ENCODE data around the gene OR2AG2.

Gene OR2AG2

DNA sequence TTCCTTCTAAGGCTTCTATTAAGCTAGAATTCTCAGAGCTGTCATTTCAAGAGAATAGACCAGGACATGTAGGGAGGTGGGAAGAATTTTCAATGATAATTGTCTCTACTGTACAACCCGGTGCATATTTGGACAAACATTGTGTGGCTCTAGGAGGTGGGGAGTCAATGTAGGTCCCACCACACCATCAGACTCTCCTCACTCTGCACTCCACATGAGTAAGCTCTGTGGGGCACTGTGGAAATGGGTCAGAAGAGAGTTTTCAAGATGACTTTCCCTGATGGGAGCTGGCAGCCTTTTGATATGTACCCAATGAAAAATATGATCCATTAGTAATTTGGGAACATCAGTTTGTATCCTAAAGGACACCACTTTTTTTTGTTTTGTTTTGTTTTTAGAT lies 33.2 kb downstream of the OR2AG2 start:
- no peak for DNase-seq

DNA sequence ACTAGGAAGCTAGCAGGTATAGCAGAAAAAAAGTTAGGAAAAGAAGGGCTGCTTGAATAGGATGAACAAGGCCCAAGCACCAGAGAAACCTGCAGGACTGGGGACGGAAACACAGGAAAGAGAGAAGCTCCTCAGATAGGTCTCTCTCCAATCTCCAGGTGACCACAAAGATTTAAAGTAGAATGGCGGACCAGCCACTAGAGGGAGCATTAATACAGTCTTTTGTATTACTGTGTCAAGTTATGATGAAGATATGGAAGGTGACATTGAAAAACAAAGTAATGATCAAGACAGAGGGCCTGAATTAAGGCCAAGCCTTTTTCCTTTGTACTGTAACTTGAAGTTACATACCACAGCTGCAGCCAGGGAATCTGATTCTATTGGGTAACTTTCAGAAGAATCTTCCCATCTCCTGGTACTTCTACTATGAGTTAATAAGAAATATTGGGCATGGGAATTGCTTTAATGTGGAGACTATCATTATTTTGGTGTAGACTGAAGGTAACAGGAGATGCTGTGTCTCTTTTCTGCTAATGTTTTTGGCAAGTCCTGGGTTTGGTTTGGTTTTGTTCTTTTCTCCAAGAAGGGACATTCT lies 33.8 kb downstream of the OR2AG2 start:
- peak; percentile 4 for DNase-seq

DNA sequence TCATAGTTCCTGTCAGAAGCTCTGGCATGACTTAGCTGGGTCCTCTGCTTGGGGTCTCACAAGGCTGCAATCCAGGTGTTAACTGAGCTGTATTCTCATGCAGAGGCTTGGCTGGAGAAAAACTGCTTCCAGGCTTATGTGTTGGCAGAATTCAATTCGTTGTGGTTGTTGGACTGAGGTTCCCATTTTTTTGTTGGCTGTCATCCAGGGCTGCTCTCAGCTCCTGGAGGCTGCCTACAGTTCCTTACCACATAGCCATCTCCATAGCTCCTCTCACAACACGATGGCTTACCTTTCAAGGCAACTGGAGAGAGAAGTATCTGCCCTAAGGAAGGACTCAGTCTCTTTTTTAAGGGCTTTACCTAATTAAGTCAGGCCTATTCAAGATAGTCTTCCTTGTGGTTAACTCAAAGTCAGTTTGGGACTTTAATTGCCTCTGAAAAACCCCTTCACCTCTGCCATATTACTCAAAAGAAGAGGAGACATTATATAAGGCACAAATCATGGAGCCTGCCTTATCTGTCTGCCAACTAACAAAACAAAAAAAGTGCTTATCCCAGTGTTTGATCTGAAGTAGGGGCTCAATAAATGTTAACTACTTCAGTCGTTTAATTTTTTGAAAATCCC lies 35.2 kb downstream of the OR2AG2 start:
- no peak for DNase-seq

DNA sequence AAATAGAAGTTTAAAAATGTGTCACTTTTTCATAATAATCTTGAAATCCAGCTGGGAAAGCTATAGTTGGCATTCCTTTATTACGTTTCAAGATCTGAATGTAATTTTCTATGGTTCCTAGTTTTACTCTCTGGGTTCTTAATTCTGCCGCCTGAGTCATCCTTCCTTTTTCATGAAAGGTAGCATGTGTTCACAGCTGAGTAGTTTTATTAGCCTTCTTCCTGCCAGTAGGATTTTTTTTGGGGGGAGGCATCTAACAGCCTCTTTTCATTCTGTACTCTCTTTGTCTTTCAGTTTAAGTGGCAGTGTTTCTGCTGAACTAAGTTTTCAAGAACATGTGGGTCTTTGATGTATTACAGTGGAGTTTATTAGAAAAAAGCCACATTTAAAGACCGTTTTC lies 36.5 kb downstream of the OR2AG2 start:
- no peak for DNase-seq

GRCh38 chr11:6734616-6735015 lies 37.2 kb downstream of the OR2AG2 start:
- DNase-seq, result no peak

- no peak for DNase-seq
Observed at GRCh38 chr11:6733326-6734275, 38.2 kb downstream of the OR2AG2 start.

GRCh38 chr11:6727971-6728760 lies 43.6 kb downstream of the OR2AG2 start:
- no peak for DNase-seq

DNA sequence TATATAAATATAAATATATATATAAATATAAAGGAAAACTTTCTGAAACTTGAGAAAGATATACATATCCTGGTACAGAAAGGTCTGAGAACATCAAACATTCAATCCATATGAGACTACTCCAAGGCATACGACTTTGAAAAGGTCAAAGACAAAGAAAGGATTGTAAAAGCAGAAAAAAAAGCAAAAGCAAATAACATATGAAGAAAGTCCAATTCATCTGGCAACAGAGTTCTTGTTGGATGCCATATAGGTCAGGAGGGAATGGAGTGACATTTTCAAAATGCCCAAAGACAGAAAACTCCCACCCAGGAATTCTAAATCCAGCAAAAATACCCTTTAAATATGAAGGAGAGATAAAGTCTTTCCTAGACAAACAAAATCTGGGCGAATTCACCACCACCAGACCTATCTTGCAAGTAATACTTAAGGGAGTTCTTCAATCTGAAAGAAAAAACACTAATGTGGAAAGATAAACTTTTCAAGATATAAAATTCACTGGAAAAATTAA lies 46.3 kb downstream of the OR2AG2 start:
- DNase-seq, result no peak

- DNase-seq, result no peak
Observed at GRCh38 chr11:6724013-6724412, 47.8 kb downstream of the OR2AG2 start.

DNA sequence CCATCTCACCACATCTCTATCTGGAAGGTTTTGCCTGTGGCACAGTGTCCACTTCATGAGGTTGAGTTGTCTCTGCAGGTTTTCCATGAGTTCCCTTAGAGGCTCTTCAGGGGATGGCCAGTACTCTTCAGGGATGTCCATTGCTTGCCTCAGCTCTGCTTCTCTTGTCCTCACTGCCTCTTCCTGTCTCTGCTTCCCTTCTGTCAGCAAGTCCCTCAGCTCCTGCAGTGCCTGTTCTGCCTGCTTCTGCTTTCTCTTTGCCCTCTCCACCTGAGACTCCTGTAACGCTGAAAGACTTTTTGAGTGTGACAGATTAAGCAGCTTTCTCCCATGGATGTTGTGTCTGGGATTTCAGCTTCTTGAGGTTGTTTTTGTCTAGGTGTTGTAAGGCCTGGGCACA lies 50.4 kb downstream of the OR2AG2 start:
- DNase-seq, result no peak

DNA sequence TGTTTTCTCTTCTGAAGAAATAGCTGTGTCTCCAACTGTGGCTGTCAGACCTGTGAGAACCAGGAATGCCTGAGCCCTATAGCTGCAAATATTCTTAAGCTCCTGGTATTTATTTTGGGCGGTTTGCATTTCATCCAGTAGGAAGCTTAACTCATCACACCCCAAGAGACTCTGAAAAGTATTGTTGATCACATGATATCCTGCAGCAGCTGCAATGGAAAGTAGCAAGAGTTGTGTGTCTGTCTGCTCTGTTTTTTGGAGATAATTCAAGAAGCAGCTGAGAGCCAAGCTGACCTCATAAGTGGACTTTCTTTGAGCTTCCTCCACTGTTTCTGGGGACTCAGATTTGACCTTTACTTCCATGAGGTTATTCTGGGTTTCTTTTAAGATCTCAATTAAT lies 52.2 kb downstream of the OR2AG2 start:
- DNase-seq, result no peak

DNA sequence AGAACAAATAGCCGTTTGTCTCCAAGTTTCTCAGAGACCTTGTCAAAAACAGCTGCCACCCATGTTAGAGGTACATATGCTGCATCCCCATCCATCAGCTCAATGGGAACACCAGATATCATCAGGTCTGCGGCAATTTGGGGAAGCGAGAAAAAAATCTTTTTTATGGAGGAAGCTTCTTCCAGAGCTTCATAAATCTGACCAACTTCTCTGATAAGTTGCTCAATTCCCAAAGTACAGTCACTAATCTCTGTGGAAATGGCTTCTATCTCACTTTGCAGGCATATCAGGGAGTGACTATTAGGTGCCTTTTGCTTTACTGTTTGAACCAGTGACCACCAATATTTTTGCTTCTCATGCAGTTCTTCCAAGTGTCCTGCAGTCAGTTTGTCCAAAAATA lies 54.4 kb downstream of the OR2AG2 start:
- DNase-seq, result no peak
